Superior temporal gyrus (tissue), 1 donor: ENCODE data around the gene DOCK1.

Source experiments
- DNase-seq: peaks from one replicate; pipeline ENCODE4 v3.0.0-alpha.2; 2016; ENCODE audit errors: extremely low spot score

Gene DOCK1

GRCh38 chr10:127135844-127136577 lies 230.8 kb downstream of the DOCK1 start:
- no peak for DNase-seq

DNA sequence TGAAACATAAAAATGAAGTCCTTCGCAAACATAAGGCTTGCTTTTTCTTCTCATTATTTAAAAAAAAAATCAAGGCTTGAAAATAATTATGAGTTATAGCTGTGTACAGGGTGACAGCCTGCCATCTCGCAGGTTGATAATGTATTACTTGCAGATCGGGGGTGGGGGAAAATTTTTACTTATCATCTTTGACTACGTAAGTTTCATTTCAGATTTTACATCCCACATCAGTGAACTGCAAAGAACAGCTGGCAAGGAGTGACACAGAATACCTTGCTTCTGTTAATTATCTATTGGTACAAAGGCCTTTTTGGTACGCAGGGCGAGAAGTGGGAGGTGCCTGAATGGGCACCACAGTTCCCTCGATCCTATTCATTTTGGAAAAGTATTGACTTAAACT lies 232.2 kb downstream of the DOCK1 start:
- no peak for DNase-seq

- no peak for DNase-seq
Measured at GRCh38 chr10:127142136-127142535, 236.9 kb downstream of the DOCK1 start.

DNA sequence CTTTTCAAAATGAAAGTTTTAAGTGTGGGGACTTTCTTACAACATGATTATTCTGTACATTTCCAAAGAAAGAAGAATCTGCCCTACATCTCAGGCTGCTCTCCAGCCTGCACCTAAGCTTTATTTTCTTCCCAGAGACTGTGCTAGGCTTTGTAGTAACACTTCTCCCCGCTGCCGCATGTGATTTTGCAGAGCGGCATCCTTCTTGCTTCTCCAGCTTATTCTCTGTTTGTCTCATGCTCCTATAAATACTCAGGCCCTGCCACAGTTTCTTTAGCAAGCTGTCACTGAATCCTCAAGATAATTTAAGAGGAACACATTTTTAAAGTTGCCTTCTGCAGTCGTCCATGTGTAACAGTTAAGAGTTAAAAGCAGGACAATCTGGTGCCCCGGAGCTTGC lies 237.6 kb downstream of the DOCK1 start:
- peak; percentile 57 for DNase-seq

- no peak for DNase-seq
Measured at GRCh38 chr10:127145173-127145572, 239.9 kb downstream of the DOCK1 start.

DNA sequence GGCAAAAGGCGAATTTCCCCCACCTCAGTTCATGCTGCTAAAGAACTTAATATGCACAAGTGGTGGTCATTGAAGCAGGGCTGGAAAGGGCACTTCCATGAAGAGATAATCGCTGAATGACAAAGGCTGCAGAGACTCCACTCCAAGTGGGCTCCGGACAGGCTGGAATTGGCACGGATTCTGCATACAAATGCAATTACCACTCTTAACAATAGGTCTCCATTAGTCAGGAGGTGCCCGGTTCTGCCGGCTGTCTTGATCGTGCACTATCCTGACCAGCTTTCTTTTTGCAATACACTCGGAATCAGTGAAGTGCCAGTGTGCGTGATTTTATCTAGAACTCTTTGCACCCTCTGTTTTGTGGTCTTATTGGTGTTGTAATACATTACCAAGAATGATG lies 241.4 kb downstream of the DOCK1 start:
- DNase-seq, result no peak

- DNase-seq, result peak; percentile 68
Measured at GRCh38 chr10:127148066-127148932, 243.1 kb downstream of the DOCK1 start.

GRCh38 chr10:127148933-127149220 lies 243.6 kb downstream of the DOCK1 start:
- DNase-seq, result no peak

DNA sequence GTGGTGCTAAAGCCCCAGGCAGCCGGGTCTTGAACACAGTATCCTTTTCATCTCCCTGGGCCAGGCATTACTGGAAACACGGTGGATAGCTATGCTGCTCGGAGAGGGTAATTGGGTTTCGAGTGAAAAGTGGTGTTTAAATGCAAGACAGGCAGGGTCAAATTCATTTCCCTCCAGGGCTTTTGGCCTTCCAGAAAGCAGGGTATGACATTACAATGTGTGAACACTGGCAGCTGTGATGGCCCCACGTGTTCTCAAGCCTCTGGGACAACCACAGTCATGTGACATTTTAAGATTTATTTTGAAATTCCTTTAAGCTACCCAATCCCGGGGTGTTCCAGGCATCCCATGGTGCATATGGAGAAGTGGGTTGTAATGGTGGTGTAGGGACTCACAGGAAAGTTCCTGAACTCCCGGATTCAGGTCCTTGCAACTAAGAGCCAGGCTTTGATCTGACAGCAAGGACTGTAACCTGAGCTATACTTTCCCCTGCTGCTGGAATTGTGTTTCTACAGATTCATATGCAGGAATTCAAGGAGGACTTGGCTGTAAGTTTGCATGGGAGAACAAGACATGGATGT lies 244.4 kb downstream of the DOCK1 start:
- DNase-seq, result no peak

- DNase-seq, result no peak
Measured at GRCh38 chr10:127150136-127150535, 244.9 kb downstream of the DOCK1 start.

GRCh38 chr10:127151541-127151940 lies 246.3 kb downstream of the DOCK1 start:
- no peak for DNase-seq

- DNase-seq, result no peak
Measured at GRCh38 chr10:127151981-127152699, 246.9 kb downstream of the DOCK1 start.

- no peak for DNase-seq
Measured at GRCh38 chr10:127153181-127153580, 248.0 kb downstream of the DOCK1 start.

- no peak for DNase-seq
Measured at GRCh38 chr10:127154831-127155620, 249.8 kb downstream of the DOCK1 start.

DNA sequence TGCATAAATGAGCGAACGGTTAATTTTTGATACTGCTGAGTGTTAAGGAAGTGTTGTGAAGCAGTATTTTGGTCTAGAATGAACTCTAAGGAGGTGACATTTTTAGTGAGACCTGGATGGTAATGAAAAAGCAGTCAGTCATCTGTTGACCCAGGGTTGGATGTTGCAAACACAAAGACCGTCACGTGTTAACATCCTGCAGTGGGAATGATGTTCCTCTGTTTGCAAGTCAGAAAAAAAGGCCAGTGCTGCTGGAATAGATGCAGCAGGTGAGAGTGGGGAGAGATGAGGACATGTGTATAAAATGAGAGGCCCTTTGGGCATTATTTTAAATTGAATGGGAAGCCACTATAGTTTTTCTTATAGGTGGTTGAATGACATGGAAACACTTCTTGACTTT lies 251.9 kb downstream of the DOCK1 start:
- DNase-seq, result no peak

- no peak for DNase-seq
Measured at GRCh38 chr10:127157506-127158200, 252.4 kb downstream of the DOCK1 start.

GRCh38 chr10:127158662-127159061 lies 253.4 kb downstream of the DOCK1 start:
- no peak for DNase-seq

- no peak for DNase-seq
Measured at GRCh38 chr10:127159648-127160245, 254.5 kb downstream of the DOCK1 start.

- DNase-seq, result no peak
Measured at GRCh38 chr10:127161482-127161881, 256.3 kb downstream of the DOCK1 start.

- DNase-seq, result no peak
Measured at GRCh38 chr10:127162841-127163240, 257.6 kb downstream of the DOCK1 start.
